Uterus (tissue), 4 donors: ENCODE measurements around the gene DKKL1. TPM values are rescaled to one million over a fixed set of nuclear protein-coding genes. Genes with fewer than 3 reads are reported as not detected.
A peak's percentile ranks its signal among the peaks of the same experiment; 100 is the strongest.

ENCODE experiments used
- DNase-seq, 2 donors: peaks; one replicate each; pipeline ENCODE4 v3.0.0-alpha.2; 2019 to 2020
- H3K27ac ChIP-seq, 2 donors: fragments of 200-600 bp; sonication (generic); 1 replicate in 1 of 2; 2 replicates in 1 of 2; pipeline ENCODE4 v1.5.1; 2016 to 2018
- H3K27me3 ChIP-seq, 2 donors: fragments of 200-600 bp; sonication (generic); one replicate each; pipeline ENCODE4 v1.5.1; 2018 to 2019; ENCODE audit warnings: control low read depth in 1 of 2
- H3K36me3 ChIP-seq, 2 donors: fragments of 200-600 bp; sonication (generic); one replicate each; pipeline ENCODE4 v1.5.1; 2019; ENCODE audit warnings: control low read depth in 1 of 2
- H3K4me1 ChIP-seq, 2 donors: fragments of 200-600 bp; sonication (generic); one replicate each; pipeline ENCODE4 v1.5.1; 2018 to 2019; ENCODE audit warnings: control low read depth in 1 of 2
- H3K4me3 ChIP-seq, 2 donors: fragments of 200-600 bp; sonication (generic); 1 replicate in 1 of 2; 2 replicates in 1 of 2; pipeline ENCODE4 v1.5.1; 2018 to 2019; ENCODE audit warnings: mild to moderate bottlenecking in 1 of 2
- H3K9me3 ChIP-seq, 2 donors: fragments of 200-600 bp; sonication (generic); one replicate each; pipeline ENCODE4 v1.5.1; 2019; ENCODE audit warnings: control low read depth in 1 of 2
- POLR2A ChIP-seq, 2 donors: fragments of 450-650 bp; IDR thresholded peaks; one replicate each; pipeline ENCODE4 v1.6.1; 2016; ENCODE audit warnings: antibody characterized with exemption in 2 of 2, mild to moderate bottlenecking in 1 of 2, moderate library complexity in 1 of 2
- intact Hi-C: fragments of 100-400 bp; cut with DNase I; formaldehyde crosslinking; loops from one replicate; pipeline ENCODE4 v1.15.1; 2023; ENCODE audit warnings: low total_unique reads
- total RNA-seq, 4 donors: library from RNA; depleted of rRNA in 3 of 4; stranded (reverse); fragments of >200 nt in 3 of 4; gene quantifications; one replicate each; pipeline versions ENCODE4 v1.1.0 to v1.2.4, GENCODE V29; 2014 to 2023
- TF ChIP-seq, protein P1 (sequence below), 4 experiments: fragments of 200-600 bp in 2 of 4; fragments of 450-650 bp in 2 of 4; sonication (generic) in 2 of 4; IDR thresholded peaks; one replicate each; pipeline ENCODE4 v1.5.1; 2016 to 2019; ENCODE audit warnings: antibody characterized with exemption in 4 of 4, mild to moderate bottlenecking in 2 of 4, moderate library complexity in 1 of 4
- donor health status: DM: yes; HTN: yes; CAD: no.

DKKL1 gene
- total RNA-seq, 4 donors from 2014 or later: 1.3 TPM; not detected in 3

- Histone ChIP-seq H3K27me3 (no peaks in the 10 kb centered on the region), H3K27ac (peak overlapping the region; percentile 70 to 85), H3K4me1 (peaks cover 0 to 4% of the 10 kb centered on the region in 2 donors), H3K4me3 (peak overlapping the region; percentile 35 to 53), H3K36me3 (no peaks in the 10 kb centered on the region), H3K9me3 (no peaks in the 10 kb centered on the region)
- DNase-seq: peak; percentile 88 to 89
- intact Hi-C loops: no loop called here
- peak; percentile 56 for TF ChIP-seq POLR2A (IDR thresholded peaks at IDR 0.05)
- TF ChIP-seq, protein P1, sequence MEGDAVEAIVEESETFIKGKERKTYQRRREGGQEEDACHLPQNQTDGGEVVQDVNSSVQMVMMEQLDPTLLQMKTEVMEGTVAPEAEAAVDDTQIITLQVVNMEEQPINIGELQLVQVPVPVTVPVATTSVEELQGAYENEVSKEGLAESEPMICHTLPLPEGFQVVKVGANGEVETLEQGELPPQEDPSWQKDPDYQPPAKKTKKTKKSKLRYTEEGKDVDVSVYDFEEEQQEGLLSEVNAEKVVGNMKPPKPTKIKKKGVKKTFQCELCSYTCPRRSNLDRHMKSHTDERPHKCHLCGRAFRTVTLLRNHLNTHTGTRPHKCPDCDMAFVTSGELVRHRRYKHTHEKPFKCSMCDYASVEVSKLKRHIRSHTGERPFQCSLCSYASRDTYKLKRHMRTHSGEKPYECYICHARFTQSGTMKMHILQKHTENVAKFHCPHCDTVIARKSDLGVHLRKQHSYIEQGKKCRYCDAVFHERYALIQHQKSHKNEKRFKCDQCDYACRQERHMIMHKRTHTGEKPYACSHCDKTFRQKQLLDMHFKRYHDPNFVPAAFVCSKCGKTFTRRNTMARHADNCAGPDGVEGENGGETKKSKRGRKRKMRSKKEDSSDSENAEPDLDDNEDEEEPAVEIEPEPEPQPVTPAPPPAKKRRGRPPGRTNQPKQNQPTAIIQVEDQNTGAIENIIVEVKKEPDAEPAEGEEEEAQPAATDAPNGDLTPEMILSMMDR (IDR thresholded peaks at IDR 0.05): peak in 1 of 4 experiments; percentile 37
Measured at GRCh38 chr19:49339301-49340068, 24.2 kb upstream of the DKKL1 start.

DNA sequence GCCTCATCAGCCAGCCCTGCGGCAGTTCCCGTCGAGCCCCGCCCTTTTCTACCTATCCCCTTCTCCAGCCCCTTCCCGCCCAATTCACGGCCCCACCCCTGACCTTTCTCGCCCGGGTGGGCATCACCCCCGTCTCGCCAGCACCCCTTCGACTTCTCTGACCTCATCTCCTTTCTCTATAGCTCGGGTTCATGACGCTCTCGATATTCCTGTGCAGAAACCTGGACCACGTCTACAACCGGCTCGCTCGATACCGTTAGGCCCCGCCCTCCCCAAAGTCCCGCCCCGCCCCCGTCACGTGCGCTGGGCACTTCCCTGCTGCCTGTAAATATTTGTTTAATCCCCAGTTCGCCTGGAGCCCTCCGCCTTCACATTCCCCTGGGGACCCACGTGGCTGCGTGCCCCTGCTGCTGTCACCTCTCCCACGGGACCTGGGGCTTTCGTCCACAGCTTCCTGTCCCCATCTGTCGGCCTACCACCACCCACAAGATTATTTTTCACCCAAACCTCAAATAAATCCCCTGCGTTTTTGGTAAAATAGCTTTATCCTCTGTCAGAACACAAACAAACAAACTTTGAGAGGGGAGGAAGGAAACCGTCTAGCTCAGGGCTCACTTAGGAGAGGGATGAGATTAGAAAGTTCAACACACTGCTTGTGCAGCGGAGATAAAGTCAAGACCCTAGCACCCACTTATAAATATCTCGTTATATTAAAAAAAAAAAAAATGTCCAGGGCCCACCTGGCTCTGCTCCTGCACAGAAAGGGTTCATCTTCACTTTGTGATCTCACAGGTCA, 23.4 kb upstream of the DKKL1 start:
- Histone ChIP-seq H3K27ac (peak overlapping the region; percentile 70 to 85), H3K27me3 (no peaks in the 10 kb centered on the region), H3K36me3 (no peaks in the 10 kb centered on the region), H3K9me3 (no peaks in the 10 kb centered on the region), H3K4me3 (peak overlapping the region; percentile 35 to 53), H3K4me1 (peaks cover 0 to 4% of the 10 kb centered on the region in 2 donors)
- TF ChIP-seq POLR2A (IDR thresholded peaks at IDR 0.05): no peak
- TF ChIP-seq, protein P1 (IDR thresholded peaks at IDR 0.05): no peak
- peak; percentile 70 to 74 for DNase-seq
- intact Hi-C loops: no loop called here

DNA sequence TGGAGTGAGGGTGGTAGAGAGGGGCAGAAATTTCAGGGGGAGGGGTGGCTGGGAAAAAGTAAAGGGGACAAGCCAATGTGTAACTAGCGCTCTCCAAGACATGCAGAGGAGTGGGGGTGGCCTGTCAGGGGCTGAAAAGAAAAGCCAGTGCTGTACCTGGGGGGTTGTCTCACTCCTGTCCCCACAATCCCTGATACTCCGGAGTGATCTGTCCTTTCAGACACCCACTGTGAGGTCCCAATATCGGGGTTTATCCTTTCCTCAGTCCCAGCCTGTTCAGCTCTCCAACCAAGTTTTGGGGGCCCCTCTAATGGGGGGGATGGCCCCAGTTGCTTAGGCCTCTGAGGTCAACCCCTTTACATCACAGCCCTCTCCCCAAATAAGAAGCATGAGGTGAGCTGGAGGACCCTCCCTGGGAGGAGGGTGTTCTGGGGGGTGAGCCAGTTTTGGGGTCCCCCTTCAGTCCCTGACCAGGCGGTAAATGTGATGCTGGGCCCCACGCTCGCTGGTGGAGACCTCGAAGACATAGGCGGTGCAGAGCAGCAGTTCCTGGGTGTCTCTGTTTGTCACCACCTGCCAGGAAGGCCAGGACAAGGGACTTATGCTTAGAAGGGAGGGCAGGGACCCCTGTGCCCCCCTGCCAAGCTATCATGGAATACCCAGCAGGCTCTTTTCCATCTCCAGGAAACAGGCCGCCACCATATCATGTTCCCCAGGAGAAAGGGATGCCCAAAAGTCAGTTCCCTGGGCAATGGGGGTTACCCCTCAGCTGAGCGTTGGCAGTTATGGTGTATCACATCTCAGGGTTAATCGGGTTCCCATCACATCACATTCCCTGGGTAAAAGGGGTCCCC, 22.6 kb upstream of the DKKL1 start:
- no peak for DNase-seq
- H3K4me1 ChIP-seq: peaks cover 0 to 4% of the 10 kb centered on the region in 2 donors
- H3K27me3 ChIP-seq: no peaks in the 10 kb centered on the region
- H3K36me3 ChIP-seq: no peaks in the 10 kb centered on the region
- no peaks in the 10 kb centered on the region for H3K9me3 ChIP-seq
- TF ChIP-seq POLR2A (IDR thresholded peaks at IDR 0.05): no peak
- TF ChIP-seq, protein P1 (IDR thresholded peaks at IDR 0.05): no peak
- H3K27ac ChIP-seq: peak overlapping the region; percentile 70 to 85
- no peak overlapping the region for H3K4me3 ChIP-seq
- intact Hi-C loops: no loop called here

DNA sequence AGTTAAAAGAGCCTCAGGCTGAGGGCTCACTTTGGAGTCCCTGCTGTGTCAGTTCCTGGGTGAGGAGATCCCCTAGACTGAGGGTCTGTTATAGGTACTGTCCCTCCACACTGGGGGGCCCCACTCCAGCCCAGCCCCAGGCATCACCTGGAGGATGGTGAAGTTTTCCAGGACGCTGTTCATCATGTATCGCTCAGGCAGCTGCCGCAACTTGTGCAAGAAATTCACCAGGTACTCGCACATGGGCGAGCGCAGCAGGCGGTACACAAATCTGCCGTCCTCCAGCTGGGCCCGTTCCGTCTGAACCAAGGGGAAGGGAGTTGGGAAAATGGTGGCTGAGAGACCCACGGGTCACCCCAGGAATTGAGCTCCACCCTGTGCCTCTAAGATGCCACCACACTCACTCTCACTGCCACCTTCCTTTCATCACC, 21.4 kb upstream of the DKKL1 start:
- peak in 1 of 2 donors; percentile 10 for DNase-seq
- H3K27ac ChIP-seq: no peak overlapping the region
- no peak overlapping the region for H3K4me3 ChIP-seq
- TF ChIP-seq POLR2A (IDR thresholded peaks at IDR 0.05): no peak
- TF ChIP-seq, protein P1 (IDR thresholded peaks at IDR 0.05): no peak
- H3K4me1 ChIP-seq: peaks cover 0 to 4% of the 10 kb centered on the region in 2 donors
- H3K27me3 ChIP-seq: no peaks in the 10 kb centered on the region
- intact Hi-C loops: no loop called here
- no peaks in the 10 kb centered on the region for H3K9me3 ChIP-seq
- H3K36me3 ChIP-seq: no peaks in the 10 kb centered on the region
